Mucosa of descending colon (tissue), 3 donors: ENCODE measurements around the gene ARPC1A. TPM values are rescaled to one million over a fixed set of nuclear protein-coding genes. Genes with fewer than 3 reads are reported as not detected.
"Not testable (repeated sequence)": the region's sequence is repeated elsewhere in the genome, so short reads cannot be mapped to it uniquely, and the experiment has no call there.

ENCODE experiments used
- ATAC-seq: fragments of 200-7000 bp; cut with Tn5 transposase; one replicate; pipeline ENCODE4 v1.9.1; 2020; ENCODE audit warnings: mild to moderate bottlenecking, moderate library complexity
- DNase-seq, 3 donors: peaks; one replicate each; pipeline ENCODE4 v3.0.0-alpha.2; 2020
- H3K36me3 ChIP-seq: fragments of 200-600 bp; one replicate; pipeline ENCODE4 v1.8.0; 2021; ENCODE audit warnings: low read depth, mild to moderate bottlenecking
- H3K4me1 ChIP-seq: fragments of 200-600 bp; one replicate; pipeline ENCODE4 v1.8.0; 2021; ENCODE audit warnings: low read depth, mild to moderate bottlenecking
- H3K4me3 ChIP-seq: fragments of 200-600 bp; one replicate; pipeline ENCODE4 v1.8.0; 2021; ENCODE audit warnings: mild to moderate bottlenecking
- H3K9me3 ChIP-seq: fragments of 200-600 bp; one replicate; pipeline ENCODE4 v1.8.0; 2021; ENCODE audit warnings: mild to moderate bottlenecking
- intact Hi-C, 2 donors: fragments of 100-400 bp; cut with DNase I in 1 of 2; cut with micrococcal nuclease in 1 of 2; formaldehyde crosslinking; loops; one replicate each; pipeline versions ENCODE4 v1.11.0 to v1.11.1; 2022; cut with DNase I, micrococcal nuclease
- total RNA-seq, 3 donors: library from RNA; stranded (reverse); fragmentation: NEBNext Ultra II Directional in 2 of 3; extraction: Animal tissue kit (Norgen Biotek cat#: 25700) in 2 of 3; gene quantifications; one replicate each; pipeline versions ENCODE4 v1.2.1 to v1.2.4, GENCODE V29; 2021 to 2023
- TF ChIP-seq, protein P1 (sequence below): fragments of 200-600 bp; IDR thresholded peaks from one replicate; pipeline ENCODE4 v1.8.0; 2022; ENCODE audit warnings: antibody characterized with exemption, mild to moderate bottlenecking
- donor health status: DM: no; HTN: no; CAD: no; lungs with moderate emphysema.
- donor health status: DM: no; HTN: no; CAD: no.
- donor health status: DM: no; HTN: yes; CAD: no.

ARPC1A gene
- total RNA-seq, 3 donors from 2014 or later: 142 to 158 (median 157) TPM

DNA sequence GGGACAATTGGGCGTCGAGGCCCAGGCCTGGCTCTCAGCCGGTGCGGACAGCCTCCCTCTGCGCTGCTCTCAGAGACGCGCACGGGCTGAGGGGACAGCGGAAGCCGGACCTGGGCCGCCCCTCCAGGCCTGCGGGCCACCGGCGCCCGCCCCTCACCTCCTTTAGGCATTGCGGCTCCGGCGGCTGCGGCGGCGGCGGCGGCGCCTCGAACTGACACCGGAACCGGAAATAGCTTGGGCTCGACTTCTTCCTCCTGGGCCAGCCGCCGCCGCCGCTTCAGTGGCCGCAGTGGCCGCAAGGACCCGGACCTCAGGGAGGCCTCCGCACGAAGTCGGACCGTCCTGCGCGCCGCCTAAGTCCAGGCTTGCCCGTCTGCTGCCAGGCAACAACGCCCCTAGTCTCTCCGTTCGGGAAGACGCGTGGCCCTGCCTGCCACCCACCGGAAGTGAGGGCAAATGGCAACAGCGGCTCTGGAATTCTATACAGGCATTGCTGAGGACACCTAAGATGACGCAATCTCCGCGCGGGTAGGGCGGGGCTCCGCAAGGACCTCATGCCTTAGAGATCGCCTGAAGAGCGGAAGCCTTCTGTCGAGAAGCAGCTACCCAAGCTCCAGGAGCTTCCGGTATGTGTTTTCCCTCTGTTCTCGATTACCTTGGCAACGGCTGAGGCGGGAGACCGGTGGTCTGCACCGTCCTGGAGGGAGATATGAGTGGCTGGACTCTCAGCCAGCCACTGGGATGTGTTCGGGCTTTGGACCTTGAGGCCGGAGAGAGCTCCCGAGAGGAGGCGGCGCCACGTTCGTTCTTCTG lies 82.9 kb downstream of the ARPC1A start, which contains the start of the genes BUD31 and PDAP1:
BUD31 (plus strand) TSS at position 591 of the 813 bp plus-strand sequence. CDS start 2,124 bp downstream, outside the sequence.
PDAP1 (minus strand) TSS at position 219 of the 813 bp plus-strand sequence; CDS start at position 170, 49 bp downstream.
- TF ChIP-seq, protein P1, sequence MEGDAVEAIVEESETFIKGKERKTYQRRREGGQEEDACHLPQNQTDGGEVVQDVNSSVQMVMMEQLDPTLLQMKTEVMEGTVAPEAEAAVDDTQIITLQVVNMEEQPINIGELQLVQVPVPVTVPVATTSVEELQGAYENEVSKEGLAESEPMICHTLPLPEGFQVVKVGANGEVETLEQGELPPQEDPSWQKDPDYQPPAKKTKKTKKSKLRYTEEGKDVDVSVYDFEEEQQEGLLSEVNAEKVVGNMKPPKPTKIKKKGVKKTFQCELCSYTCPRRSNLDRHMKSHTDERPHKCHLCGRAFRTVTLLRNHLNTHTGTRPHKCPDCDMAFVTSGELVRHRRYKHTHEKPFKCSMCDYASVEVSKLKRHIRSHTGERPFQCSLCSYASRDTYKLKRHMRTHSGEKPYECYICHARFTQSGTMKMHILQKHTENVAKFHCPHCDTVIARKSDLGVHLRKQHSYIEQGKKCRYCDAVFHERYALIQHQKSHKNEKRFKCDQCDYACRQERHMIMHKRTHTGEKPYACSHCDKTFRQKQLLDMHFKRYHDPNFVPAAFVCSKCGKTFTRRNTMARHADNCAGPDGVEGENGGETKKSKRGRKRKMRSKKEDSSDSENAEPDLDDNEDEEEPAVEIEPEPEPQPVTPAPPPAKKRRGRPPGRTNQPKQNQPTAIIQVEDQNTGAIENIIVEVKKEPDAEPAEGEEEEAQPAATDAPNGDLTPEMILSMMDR: no peak
- Histone ChIP-seq H3K4me3 (peak within 1 kb of the TSS; percentile 97), H3K9me3 (no peaks in the 10 kb centered on the region), H3K4me1 (peaks cover 26% of the 10 kb centered on the region), H3K36me3 (peaks cover 15% of the 10 kb centered on the region)
- DNase-seq (peak; percentile 93 to 96 (median 94)), ATAC-seq (peak; percentile 96)
- intact Hi-C loops: no loop called here

DNA sequence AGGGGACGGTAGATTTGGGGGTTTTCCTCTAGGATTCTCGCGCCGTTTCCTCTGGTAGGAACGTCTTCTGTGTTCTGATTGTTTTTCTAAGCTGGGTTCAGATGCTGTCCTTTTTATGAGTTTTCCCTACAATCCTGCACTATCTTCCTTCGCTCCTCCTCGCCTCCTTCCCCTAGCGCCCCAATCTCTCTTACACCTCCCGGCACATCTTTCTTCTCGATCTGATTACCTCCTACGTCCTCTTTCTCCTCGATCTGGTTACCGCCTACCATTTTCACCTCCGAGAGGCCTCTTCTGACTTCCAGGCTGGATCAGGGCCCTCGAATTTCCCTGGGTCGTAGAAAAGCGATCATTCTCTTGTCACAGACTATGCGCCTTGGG lies 83.5 kb downstream of the ARPC1A start:
- Histone ChIP-seq H3K36me3 (peaks cover 18% of the 10 kb centered on the region), H3K4me3 (peak overlapping the region; percentile 97), H3K9me3 (no peaks in the 10 kb centered on the region), H3K4me1 (peaks cover 26% of the 10 kb centered on the region)
- TF ChIP-seq, protein P1: no peak
- ATAC-seq (peak; percentile 1), DNase-seq (peak in 1 of 3 donors; percentile 11)
- intact Hi-C loops: no loop called here

DNA sequence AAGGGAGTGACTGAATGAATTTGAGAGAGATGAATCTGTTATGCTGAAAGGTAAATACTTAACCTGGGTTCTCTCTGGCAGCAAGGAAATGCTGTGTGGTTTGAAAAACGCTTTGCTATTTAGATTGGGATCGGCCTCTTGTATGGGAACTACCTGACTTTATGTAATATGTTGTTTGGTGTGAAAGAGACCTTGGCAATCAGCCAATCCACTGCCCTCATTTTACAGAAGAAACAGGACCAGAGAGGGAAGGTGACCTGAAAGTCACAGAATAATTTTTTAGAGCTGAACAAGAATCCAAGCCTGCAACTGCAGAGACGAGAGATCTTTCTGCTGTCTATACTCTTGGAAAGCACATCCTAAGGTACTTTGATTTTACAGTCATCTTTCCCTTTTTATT lies 84.1 kb downstream of the ARPC1A start:
- ATAC-seq (no peak), DNase-seq (no peak)
- H3K4me1 ChIP-seq: peaks cover 26% of the 10 kb centered on the region
- H3K36me3 ChIP-seq: peaks cover 18% of the 10 kb centered on the region
- H3K4me3 ChIP-seq: no peak overlapping the region
- TF ChIP-seq, protein P1: no peak
- intact Hi-C loops: no loop called here
- no peaks in the 10 kb centered on the region for H3K9me3 ChIP-seq

DNA sequence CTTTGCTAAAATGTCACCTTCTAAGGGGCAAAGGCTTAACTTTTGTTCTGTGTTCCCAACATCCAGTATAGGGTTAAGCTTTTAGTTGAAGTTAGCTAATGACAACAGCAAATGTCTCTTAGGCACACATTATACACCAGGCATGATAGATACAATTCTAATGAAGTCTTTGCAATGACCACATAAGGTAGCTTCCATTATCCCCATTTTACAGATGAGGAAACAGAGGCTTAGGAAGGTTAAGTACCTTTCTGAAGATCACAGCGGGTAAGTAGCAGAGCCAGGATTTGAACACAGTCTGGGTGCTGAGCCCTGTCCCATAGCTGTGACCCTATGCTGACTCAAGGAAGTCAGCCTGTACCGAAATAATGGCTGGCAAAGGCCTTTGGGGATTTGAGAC lies 84.9 kb downstream of the ARPC1A start:
- Histone ChIP-seq H3K4me1 (peaks cover 26% of the 10 kb centered on the region), H3K36me3 (peaks cover 18% of the 10 kb centered on the region), H3K4me3 (no peak overlapping the region), H3K9me3 (no peaks in the 10 kb centered on the region)
- intact Hi-C loops: no loop called here
- DNase-seq (no peak), ATAC-seq (no peak)
- TF ChIP-seq, protein P1: no peak

DNA sequence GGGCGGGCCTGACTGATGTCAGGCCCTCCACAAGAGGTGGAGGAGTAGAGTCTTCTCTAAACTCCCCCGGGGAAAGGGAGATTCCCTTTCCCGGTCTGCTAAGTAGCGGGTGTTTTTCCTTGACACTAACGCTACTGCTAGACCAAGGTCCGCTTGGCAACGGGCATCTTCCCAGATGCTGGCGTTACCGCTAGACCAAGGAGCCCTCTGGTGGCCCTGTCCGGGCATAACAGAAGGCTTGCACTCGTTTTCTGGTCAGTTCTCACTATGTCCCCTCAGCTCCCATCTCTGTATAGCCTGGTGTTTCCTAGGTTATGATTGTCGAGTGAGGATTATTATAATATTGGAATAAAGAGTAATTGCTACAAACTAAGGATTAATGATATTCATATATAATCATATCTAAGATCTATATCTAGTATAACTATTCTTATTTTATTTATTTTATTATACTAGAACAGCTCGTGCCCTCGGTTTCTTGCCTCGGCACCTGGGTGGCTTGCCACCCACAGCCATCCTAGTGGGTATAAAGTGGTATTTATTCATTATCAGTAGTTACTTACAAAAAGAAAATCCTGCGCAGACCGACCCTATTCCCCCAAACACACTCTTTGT lies 89.9 kb downstream of the ARPC1A start:
- not testable (repeated sequence) for H3K4me1 ChIP-seq, H3K4me3 ChIP-seq, ATAC-seq, H3K9me3 ChIP-seq
- peak; percentile 76 to 81 (median 80) for DNase-seq
- peaks cover 42% of the 10 kb centered on the region for H3K36me3 ChIP-seq
- TF ChIP-seq, protein P1: peak; percentile 51
- intact Hi-C loops: loop anchor here (5.0 kb wide), 1 partner anchor 53 kb away; no protein-coding TSS in a partner anchor

Other genes with a start within 250 kb of the ARPC1A start
- 10 to 100 TPM; 28.4 to 36.0 (median 31.2) TPM for gene SMURF1, start 181.8 kb upstream of the ARPC1A start, total RNA-seq
- under 1 TPM; 0.16 to 0.43 (median 0.32) TPM for gene KPNA7, start 117.8 kb upstream of the ARPC1A start, total RNA-seq
- not detected for gene MYH16, start 53.1 kb upstream of the ARPC1A start, total RNA-seq
- gene ARPC1B, start 48.8 kb downstream of the ARPC1A start, total RNA-seq: 100 to 1,000 TPM; 107 to 153 (median 119) TPM
- gene PDAP1, start 82.7 kb downstream of the ARPC1A start, total RNA-seq: 10 to 100 TPM; 72.8 to 90.9 (median 90.7) TPM
- gene BUD31, start 83.1 kb downstream of the ARPC1A start, total RNA-seq: 10 to 100 TPM; 67.3 to 79.5 (median 76.7) TPM
- gene PTCD1, start 112.9 kb downstream of the ARPC1A start, total RNA-seq: 1 to 10 TPM; 4.3 to 9.9 (median 6.6) TPM
- 10 to 100 TPM; 23.2 to 33.5 (median 24.8) TPM for gene CPSF4, start 113.0 kb downstream of the ARPC1A start, total RNA-seq
- 100 to 1,000 TPM; 229 to 341 (median 331) TPM for gene ATP5MF, start 140.3 kb downstream of the ARPC1A start, total RNA-seq
- 10 to 100 TPM; 12.3 to 25.4 (median 23.4) TPM for gene ZNF789, start 147.0 kb downstream of the ARPC1A start, total RNA-seq
- 10 to 100 TPM; 30.5 to 43.9 (median 36.5) TPM for gene ZNF394, start 174.4 kb downstream of the ARPC1A start, total RNA-seq
- 1 to 10 TPM; 5.9 to 10.0 (median 6.4) TPM for gene ZKSCAN5, start 178.8 kb downstream of the ARPC1A start, total RNA-seq
- 1 to 10 TPM; 3.8 to 5.6 (median 5.1) TPM for gene FAM200A, start 226.2 kb downstream of the ARPC1A start, total RNA-seq
- gene ZNF655, start 232.7 kb downstream of the ARPC1A start, total RNA-seq: 10 to 100 TPM; 64.4 to 99.0 (median 84.0) TPM